Activated CD4-positive, alpha-beta memory T cell treated with anti-CD3 and anti-CD28 coated beads for 36 hours (primary cell): ENCODE measurements around the gene TAL1. TPM values are rescaled to one million over a fixed set of nuclear protein-coding genes. Genes with fewer than 3 reads are reported as not detected.

Experiments used
- CTCF ChIA-PET: fragments of 350-600 bp; sonication (Branson Sonifier 250); formaldehyde crosslinking; loops from one replicate; lab custom pipeline; 2021; ENCODE audit warnings: antibody characterized with exemption, inconsistent platforms; lab: Charles Lee
- POLR2A ChIA-PET: fragments of 350-600 bp; sonication (Branson Sonifier 250); formaldehyde crosslinking; loops from one replicate; lab custom pipeline; 2021; ENCODE audit warnings: antibody characterized with exemption; lab: Charles Lee
- DNase-seq: peaks from one replicate; pipeline ENCODE4 v3.0.0-alpha.2; 2020
- H3K27ac Mint-ChIP-seq: one replicate; pipeline ENCODE4 v1.8.0; 2021; ENCODE audit warnings: mixed read lengths
- H3K27me3 Mint-ChIP-seq: one replicate; pipeline ENCODE4 v1.8.0; 2021; ENCODE audit warnings: mixed read lengths
- H3K36me3 Mint-ChIP-seq: one replicate; pipeline ENCODE4 v1.8.0; 2021; ENCODE audit warnings: mixed read lengths
- H3K4me1 Mint-ChIP-seq: one replicate; pipeline ENCODE4 v1.8.0; 2021; ENCODE audit warnings: low read depth, mixed read lengths
- H3K4me3 Mint-ChIP-seq: one replicate; pipeline ENCODE4 v1.8.0; 2021; ENCODE audit warnings: mild to moderate bottlenecking, mixed read lengths
- H3K9me3 Mint-ChIP-seq: one replicate; pipeline ENCODE4 v1.8.0; 2021; ENCODE audit warnings: mixed read lengths
- intact Hi-C: fragments of 100-400 bp; cut with micrococcal nuclease; formaldehyde crosslinking; loops from one replicate; pipeline ENCODE4 v1.15.1; 2023
- total RNA-seq, 2 experiments: library from RNA; stranded (reverse); gene quantifications; one replicate each; pipeline ENCODE4 v1.2.3, GENCODE V29; 2021

TAL1 gene
- total RNA-seq, 2 experiments from 2014 or later = 0.07 TPM; not detected in 1

DNA sequence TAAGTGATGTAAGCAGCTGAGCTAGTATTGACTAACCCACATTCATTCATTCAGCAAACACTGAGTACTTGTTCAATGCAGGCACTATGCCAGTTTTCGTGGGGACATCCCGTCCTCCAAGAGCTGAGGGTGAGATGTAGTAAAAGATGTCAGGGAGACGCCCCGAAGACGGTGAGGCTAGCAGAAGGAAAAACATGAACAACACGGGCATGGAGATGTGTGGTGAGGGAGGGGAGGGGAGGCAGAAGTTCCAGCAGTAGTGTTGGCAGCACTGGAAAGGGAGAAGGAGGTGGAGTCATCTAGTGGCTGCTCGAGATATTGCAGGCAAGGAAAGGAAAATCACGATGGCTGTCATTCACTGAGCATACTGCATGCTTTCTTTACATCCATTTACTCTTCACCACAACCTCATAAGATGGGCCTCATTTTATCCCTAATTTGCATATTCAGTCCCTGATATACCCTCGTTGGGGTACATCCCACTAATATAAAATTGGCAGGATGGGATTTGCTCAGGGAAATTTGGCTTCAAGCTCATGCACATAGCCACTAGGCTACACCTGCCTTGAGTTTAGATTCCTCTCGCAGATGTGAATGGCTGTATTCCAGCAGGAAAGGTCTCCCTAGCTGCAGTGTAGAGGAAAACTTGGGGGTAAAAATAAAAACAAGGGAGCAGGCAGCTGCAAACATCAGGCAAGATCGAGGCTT lies 56.6 kb downstream of the TAL1 start:
- no peak overlapping the region for H3K27ac Mint-ChIP-seq
- peaks cover 2% of the 10 kb centered on the region for H3K9me3 Mint-ChIP-seq
- peaks cover 23% of the 10 kb centered on the region for H3K27me3 Mint-ChIP-seq
- CTCF ChIA-PET = interaction anchor here (0.6 to 6.4 kb wide), 21 partner anchors 9 to 551 kb away, joined by 3 to 68 read pairs (median 3); partner anchors contain the start of genes FOXD2, PDZK1IP1 and STIL
- no peak overlapping the region for H3K4me3 Mint-ChIP-seq
- H3K36me3 Mint-ChIP-seq = no peaks in the 10 kb centered on the region
- peak; percentile 65 for DNase-seq
- intact Hi-C loops = loop anchor here (5.0 to 10.0 kb wide), 4 partner anchors 139 to 552 kb away; partner anchors contain the start of gene STIL
- peaks cover 8% of the 10 kb centered on the region for H3K4me1 Mint-ChIP-seq
- POLR2A ChIA-PET = interaction anchor here (1.4 kb wide), 1 partner anchor 18 kb away, joined by 4 read pairs; no protein-coding TSS in a partner anchor

DNA sequence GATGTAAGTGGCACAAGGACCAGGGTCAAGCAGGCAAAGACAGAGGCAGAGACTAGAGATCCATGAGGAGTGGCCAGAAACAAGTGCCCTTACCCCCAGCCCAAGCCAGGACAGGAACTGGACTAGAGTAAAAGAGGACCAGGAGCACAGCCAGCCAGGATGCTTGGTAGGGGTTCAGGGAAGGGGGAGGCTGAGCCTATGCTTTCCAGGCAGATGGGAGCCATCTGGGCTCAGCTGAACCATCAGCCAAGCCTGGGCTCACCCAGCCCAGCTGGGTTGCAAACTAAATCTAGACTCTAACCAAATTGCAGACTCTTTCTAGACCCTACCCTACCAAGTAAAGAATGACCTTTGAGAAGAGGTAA lies 57.4 kb downstream of the TAL1 start:
- Mint-ChIP-seq H3K9me3 (peaks cover 2% of the 10 kb centered on the region), H3K27me3 (peaks cover 22% of the 10 kb centered on the region), H3K4me3 (no peak overlapping the region), H3K36me3 (no peaks in the 10 kb centered on the region), H3K4me1 (peaks cover 7% of the 10 kb centered on the region), H3K27ac (no peak overlapping the region)
- no peak for DNase-seq
- intact Hi-C loops = loop anchor here (5.0 to 10.0 kb wide), 5 partner anchors 140 to 553 kb away; partner anchors contain the start of gene STIL
- ChIA-PET POLR2A (interaction anchor here (1.4 kb wide), 1 partner anchor 18 kb away, joined by 4 read pairs; no protein-coding TSS in a partner anchor), CTCF (interaction anchor here (0.6 to 6.4 kb wide), 12 partner anchors 10 to 552 kb away, joined by 3 to 68 read pairs (median 4); partner anchors contain the start of genes FOXD2, PDZK1IP1 and STIL)

DNA sequence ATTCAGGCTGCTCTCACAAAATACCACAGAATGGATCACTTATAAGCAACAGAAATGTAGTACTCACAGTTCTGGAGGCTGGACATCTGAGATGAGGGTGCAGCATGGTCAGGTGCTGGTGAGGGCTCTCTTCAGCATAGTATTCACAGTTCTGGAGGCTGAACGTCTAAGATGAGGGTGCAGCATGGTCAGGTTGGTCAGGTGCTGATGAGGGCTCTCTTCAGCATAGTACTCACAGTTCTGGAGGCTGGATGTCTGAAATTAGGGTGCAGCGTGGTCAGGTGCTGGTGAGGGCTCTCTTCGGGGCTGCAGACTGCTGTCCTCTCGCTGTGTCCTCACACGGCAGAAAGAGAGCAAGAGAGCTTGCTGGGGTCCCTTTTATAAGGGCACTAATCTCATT lies 59.2 kb downstream of the TAL1 start:
- H3K9me3 Mint-ChIP-seq = peaks cover 2% of the 10 kb centered on the region
- no peak overlapping the region for H3K4me3 Mint-ChIP-seq
- no peaks in the 10 kb centered on the region for H3K36me3 Mint-ChIP-seq
- intact Hi-C loops = loop anchor here (5.0 to 10.0 kb wide), 2 partner anchors 142 to 295 kb away; partner anchors contain the start of gene STIL
- H3K27ac Mint-ChIP-seq = no peak overlapping the region
- H3K4me1 Mint-ChIP-seq = no peaks in the 10 kb centered on the region
- H3K27me3 Mint-ChIP-seq = peaks cover 21% of the 10 kb centered on the region
- POLR2A ChIA-PET = no interaction called here
- CTCF ChIA-PET = no interaction called here
- no peak for DNase-seq

Other genes with a start within 250 kb of the TAL1 start
- gene CYP4X1, start 208.6 kb downstream of the TAL1 start, total RNA-seq = not detected
- not detected for gene CYP4Z1, start 165.0 kb downstream of the TAL1 start, total RNA-seq
- gene CYP4A22, start 94.8 kb downstream of the TAL1 start, total RNA-seq = not detected
- not detected for gene PDZK1IP1, start 42.2 kb downstream of the TAL1 start, total RNA-seq
- gene STIL, start 81.9 kb upstream of the TAL1 start, total RNA-seq = 10 to 100 TPM; 31.3 to 33.6 TPM
- gene CMPK1, start 101.6 kb upstream of the TAL1 start, total RNA-seq = 100 to 1,000 TPM; 116 TPM
- not detected for gene FOXE3, start 184.1 kb upstream of the TAL1 start, total RNA-seq
- gene FOXD2, start 205.8 kb upstream of the TAL1 start, total RNA-seq = under 1 TPM; 0.10 to 0.26 TPM